Type B pancreatic cell (in vitro differentiated cells): Measurements from ENCODE around the gene C15orf61. TPM values are rescaled to one million over a fixed set of nuclear protein-coding genes. Genes with fewer than 3 reads are reported as not detected.

Source experiments
- DNase-seq: peaks from one replicate; pipeline ENCODE4 v3.0.0; 2021; ENCODE audit warnings: mixed read lengths; ENCODE audit not compliant: unreplicated experiment; ENCODE audit errors: extremely low spot score
- H3K27ac Mint-ChIP-seq: 2 replicates; pipeline ENCODE4 v1.8.0; 2021; ENCODE audit warnings: mild to moderate bottlenecking, mixed read lengths
- H3K27me3 Mint-ChIP-seq: 2 replicates; pipeline ENCODE4 v1.8.0; 2021; ENCODE audit warnings: mixed read lengths
- H3K36me3 Mint-ChIP-seq: 2 replicates; pipeline ENCODE4 v1.8.0; 2021; ENCODE audit warnings: mixed read lengths
- H3K4me1 Mint-ChIP-seq: one replicate; pipeline ENCODE4 v1.8.0; 2021; ENCODE audit warnings: mixed read lengths; ENCODE audit not compliant: unreplicated experiment
- H3K4me3 Mint-ChIP-seq: 2 replicates; pipeline ENCODE4 v1.8.0; 2021; ENCODE audit warnings: mild to moderate bottlenecking, mixed read lengths
- H3K9me3 Mint-ChIP-seq: 2 replicates; pipeline ENCODE4 v1.8.0; 2021; ENCODE audit warnings: mixed read lengths
- CTCF ChIP-seq: fragments of 200-600 bp; sonication (generic); conservative IDR thresholded peaks from 2 replicates; pipeline ENCODE4 v1.5.0; 2021; ENCODE audit warnings: antibody characterized with exemption, mild to moderate bottlenecking
- total RNA-seq: library from RNA; stranded (reverse); gene quantifications from 2 replicates; pipeline ENCODE4 v1.2.1, GENCODE V29; 2021; ENCODE audit warnings: low replicate concordance

Gene C15orf61
- total RNA-seq, 1 donor from 2014 or later = 6.7 TPM

GRCh38 chr15:67560320-67560719, 39.4 kb downstream of the C15orf61 start:
- no peak for DNase-seq
- H3K27me3 Mint-ChIP-seq = no peaks in the 10 kb centered on the region
- H3K4me3 Mint-ChIP-seq = no peak overlapping the region
- peaks cover 7% of the 10 kb centered on the region for H3K9me3 Mint-ChIP-seq
- no peak overlapping the region for H3K27ac Mint-ChIP-seq
- H3K36me3 Mint-ChIP-seq = peaks cover 31% of the 10 kb centered on the region
- no peak for TF ChIP-seq CTCF
- H3K4me1 Mint-ChIP-seq = peaks cover 4% of the 10 kb centered on the region

GRCh38 chr15:67563092-67563491, 42.2 kb downstream of the C15orf61 start:
- no peak overlapping the region for H3K27ac Mint-ChIP-seq
- no peak for DNase-seq
- H3K9me3 Mint-ChIP-seq = peaks cover 6% of the 10 kb centered on the region
- TF ChIP-seq CTCF = no peak
- no peaks in the 10 kb centered on the region for H3K27me3 Mint-ChIP-seq
- peaks cover 28% of the 10 kb centered on the region for H3K36me3 Mint-ChIP-seq
- H3K4me3 Mint-ChIP-seq = no peak overlapping the region
- H3K4me1 Mint-ChIP-seq = peaks cover 8% of the 10 kb centered on the region

- TF ChIP-seq CTCF = no peak
- Mint-ChIP-seq H3K27me3 (no peaks in the 10 kb centered on the region), H3K9me3 (no peaks in the 10 kb centered on the region), H3K4me1 (peaks cover 12% of the 10 kb centered on the region), H3K36me3 (peaks cover 22% of the 10 kb centered on the region), H3K27ac (no peak overlapping the region), H3K4me3 (no peak overlapping the region)
- no peak for DNase-seq
These were observed 43.4 kb downstream of the C15orf61 start for GRCh38 chr15:67564021-67564967.

- Mint-ChIP-seq H3K27me3 (no peaks in the 10 kb centered on the region), H3K9me3 (no peaks in the 10 kb centered on the region), H3K4me3 (no peak overlapping the region), H3K36me3 (peaks cover 17% of the 10 kb centered on the region), H3K4me1 (peaks cover 16% of the 10 kb centered on the region), H3K27ac (no peak overlapping the region)
- TF ChIP-seq CTCF = no peak
- no peak for DNase-seq
These were observed 44.0 kb downstream of the C15orf61 start for GRCh38 chr15:67564968-67565345.

GRCh38 chr15:67569668-67570067, 48.7 kb downstream of the C15orf61 start:
- Mint-ChIP-seq H3K27me3 (no peaks in the 10 kb centered on the region), H3K4me3 (no peak overlapping the region), H3K9me3 (no peaks in the 10 kb centered on the region), H3K36me3 (peaks cover 22% of the 10 kb centered on the region), H3K27ac (no peak overlapping the region), H3K4me1 (peaks cover 23% of the 10 kb centered on the region)
- no peak for TF ChIP-seq CTCF
- DNase-seq = no peak
